Measurements from ENCODE around the gene LRP1B. TPM values are rescaled to one million over a fixed set of nuclear protein-coding genes. Genes with fewer than 3 reads are reported as not detected.

LRP1B gene
- total and polyA plus RNA-seq, 5 donors from 2014 or later = not detected

DNA sequence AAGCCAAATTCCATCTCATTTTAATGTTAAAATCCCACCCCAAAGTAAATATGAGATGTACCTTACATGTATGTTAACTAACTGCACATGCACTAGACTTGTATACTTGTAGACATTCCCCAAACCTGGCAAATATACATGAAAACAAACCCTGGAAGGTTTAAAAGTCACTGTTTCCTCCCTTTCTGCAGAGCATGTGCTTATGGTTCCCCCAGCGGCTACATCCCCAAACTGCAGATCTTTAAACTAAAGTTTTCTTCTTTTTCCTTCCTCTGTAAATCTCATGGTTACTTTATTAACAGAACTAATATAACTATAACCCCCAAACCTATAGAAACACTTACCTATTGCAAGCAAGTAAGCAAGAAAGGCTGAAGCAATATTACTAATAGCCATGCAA lies 731.5 kb downstream of the LRP1B start:
- Histone ChIP-seq H3K9me3 (ENCODE audit: control insufficient read depth in 2 of 2, low read length in 2 of 2) (no peaks in the 10 kb centered on the region), H3K27ac (ENCODE audit: insufficient read depth, low read length, poor library complexity, severe bottlenecking) (no peak overlapping the region), H3K4me1 (ENCODE audit: control insufficient read depth, insufficient read depth, low read length, poor library complexity, severe bottlenecking) (no peaks in the 10 kb centered on the region), H3K4me3 (ENCODE audit: low read depth, low read length) (no peak overlapping the region), H3K36me3 (ENCODE audit: control insufficient read depth, insufficient read depth, low read length) (no peaks in the 10 kb centered on the region), H3K27me3 (ENCODE audit: control insufficient read depth, insufficient read depth, low read length) (no peaks in the 10 kb centered on the region)
- no peaks in the 10 kb centered on the region for H3K4me1 Mint-ChIP-seq
- no peaks in the 10 kb centered on the region for H3K36me3 Mint-ChIP-seq
- no peak for ATAC-seq (ENCODE audit: low read depth in 2 of 2)
- H3K27me3 Mint-ChIP-seq = no peaks in the 10 kb centered on the region
- DNase-seq = no peak
- H3K4me3 Mint-ChIP-seq = no peak overlapping the region
- H3K9me3 Mint-ChIP-seq = peaks cover 0 to 10% (median 3%) of the 10 kb centered on the region in 7 donors
- H3K27ac Mint-ChIP-seq = no peak overlapping the region

DNA sequence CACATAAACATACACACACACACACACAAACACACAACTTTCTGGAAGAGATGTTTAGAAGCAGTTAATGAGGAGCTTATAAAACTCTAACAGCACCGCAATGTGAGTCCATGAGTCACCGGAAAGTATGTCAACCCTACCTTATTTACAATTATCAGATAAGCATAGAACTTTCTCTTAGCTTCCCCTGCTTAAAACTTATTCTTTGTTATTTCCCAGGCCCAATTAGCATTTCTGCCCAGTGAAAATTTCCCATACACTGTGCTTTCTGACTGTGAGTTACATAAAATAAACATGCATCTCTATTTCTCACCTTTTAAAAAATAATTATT lies 737.6 kb downstream of the LRP1B start:
- Histone ChIP-seq H3K27ac (ENCODE audit: insufficient read depth, low read length, poor library complexity, severe bottlenecking) (no peak overlapping the region), H3K36me3 (ENCODE audit: control insufficient read depth, insufficient read depth, low read length) (no peaks in the 10 kb centered on the region), H3K4me1 (ENCODE audit: control insufficient read depth, insufficient read depth, low read length, poor library complexity, severe bottlenecking) (no peaks in the 10 kb centered on the region), H3K27me3 (ENCODE audit: control insufficient read depth, insufficient read depth, low read length) (no peaks in the 10 kb centered on the region), H3K4me3 (ENCODE audit: low read depth, low read length) (no peak overlapping the region), H3K9me3 (ENCODE audit: control insufficient read depth in 2 of 2, low read length in 2 of 2) (no peaks in the 10 kb centered on the region)
- Mint-ChIP-seq H3K4me3 (no peak overlapping the region), H3K27me3 (no peaks in the 10 kb centered on the region), H3K9me3 (peaks cover 4 to 13% (median 5%) of the 10 kb centered on the region in 7 donors), H3K4me1 (no peaks in the 10 kb centered on the region), H3K27ac (peak overlapping the region in 1 of 3 donors; percentile 2), H3K36me3 (no peaks in the 10 kb centered on the region)
- DNase-seq (no peak), ATAC-seq (ENCODE audit: low read depth in 2 of 2) (no peak)

DNA sequence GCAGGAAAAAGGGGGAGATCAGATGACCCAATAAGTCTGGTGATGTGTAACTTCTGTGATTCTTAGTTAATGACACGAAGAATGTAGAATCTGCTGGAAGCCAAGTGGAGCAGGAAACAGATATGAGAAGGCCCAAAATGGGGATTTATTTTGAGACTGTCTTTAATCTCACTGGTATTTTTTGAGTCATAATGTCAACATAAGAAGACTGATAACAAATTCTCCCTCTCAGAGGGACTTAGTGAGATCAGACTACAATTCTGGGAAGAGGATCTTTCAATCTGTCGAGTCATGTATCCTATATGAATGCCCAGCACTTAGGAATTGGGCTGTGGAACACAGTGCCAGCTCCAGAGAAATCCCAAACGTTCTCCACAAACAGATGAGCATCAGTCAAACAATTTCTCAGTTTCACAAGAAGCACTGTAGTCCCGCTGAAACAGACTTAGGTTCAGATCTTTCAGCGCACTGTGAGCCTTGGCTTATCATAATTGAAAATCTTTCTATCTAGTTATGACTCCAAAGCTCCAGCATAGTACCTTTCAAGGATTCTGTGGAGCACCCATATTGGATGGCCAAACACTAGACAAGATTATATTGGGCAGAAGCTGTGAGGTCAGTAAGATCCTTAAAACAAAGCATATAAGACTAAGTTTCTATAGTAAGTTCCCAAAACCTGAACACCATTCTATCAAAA lies 738.2 kb downstream of the LRP1B start:
- Mint-ChIP-seq H3K4me1 (no peaks in the 10 kb centered on the region), H3K9me3 (peaks cover 4 to 12% (median 5%) of the 10 kb centered on the region in 7 donors), H3K27me3 (no peaks in the 10 kb centered on the region), H3K36me3 (no peaks in the 10 kb centered on the region), H3K27ac (peak overlapping the region in 1 of 3 donors; percentile 2), H3K4me3 (no peak overlapping the region)
- DNase-seq = no peak
- Histone ChIP-seq H3K27ac (ENCODE audit: insufficient read depth, low read length, poor library complexity, severe bottlenecking) (no peak overlapping the region), H3K4me3 (ENCODE audit: low read depth, low read length) (no peak overlapping the region), H3K9me3 (ENCODE audit: control insufficient read depth in 2 of 2, low read length in 2 of 2) (no peaks in the 10 kb centered on the region), H3K27me3 (ENCODE audit: control insufficient read depth, insufficient read depth, low read length) (no peaks in the 10 kb centered on the region), H3K4me1 (ENCODE audit: control insufficient read depth, insufficient read depth, low read length, poor library complexity, severe bottlenecking) (no peaks in the 10 kb centered on the region), H3K36me3 (ENCODE audit: control insufficient read depth, insufficient read depth, low read length) (no peaks in the 10 kb centered on the region)
- ATAC-seq (ENCODE audit: low read depth in 2 of 2) = no peak

DNA sequence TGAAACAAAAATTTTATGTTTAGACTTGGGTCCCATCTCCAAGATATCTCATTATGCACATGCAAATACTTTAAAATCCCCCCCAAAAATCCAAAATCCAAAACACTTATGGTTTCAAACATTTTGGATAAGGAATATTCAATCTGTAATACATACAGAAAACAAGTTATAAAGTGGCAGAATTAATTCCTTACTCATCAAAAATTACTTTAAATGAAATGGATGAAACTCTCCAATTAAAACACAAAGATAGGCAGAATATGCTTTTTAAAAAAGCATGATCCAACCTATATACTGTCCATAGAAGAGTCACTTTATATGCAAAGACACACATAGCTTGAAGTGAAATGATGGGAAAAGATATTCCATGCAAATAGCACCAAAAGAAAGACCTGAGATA lies 744.6 kb downstream of the LRP1B start:
- peaks cover 1 to 25% (median 6%) of the 10 kb centered on the region in 7 donors for H3K9me3 Mint-ChIP-seq
- Histone ChIP-seq H3K4me1 (ENCODE audit: control insufficient read depth, insufficient read depth, low read length, poor library complexity, severe bottlenecking) (no peaks in the 10 kb centered on the region), H3K27me3 (ENCODE audit: control insufficient read depth, insufficient read depth, low read length) (no peaks in the 10 kb centered on the region), H3K27ac (ENCODE audit: insufficient read depth, low read length, poor library complexity, severe bottlenecking) (no peak overlapping the region), H3K9me3 (ENCODE audit: control insufficient read depth in 2 of 2, low read length in 2 of 2) (peaks cover 0 to 4% of the 10 kb centered on the region in 2 experiments), H3K36me3 (ENCODE audit: control insufficient read depth, insufficient read depth, low read length) (no peaks in the 10 kb centered on the region), H3K4me3 (ENCODE audit: low read depth, low read length) (no peak overlapping the region)
- H3K27me3 Mint-ChIP-seq = no peaks in the 10 kb centered on the region
- no peaks in the 10 kb centered on the region for H3K36me3 Mint-ChIP-seq
- H3K27ac Mint-ChIP-seq = no peak overlapping the region
- ATAC-seq (ENCODE audit: low read depth in 2 of 2) (no peak), DNase-seq (no peak)
- no peaks in the 10 kb centered on the region for H3K4me1 Mint-ChIP-seq
- H3K4me3 Mint-ChIP-seq = no peak overlapping the region

DNA sequence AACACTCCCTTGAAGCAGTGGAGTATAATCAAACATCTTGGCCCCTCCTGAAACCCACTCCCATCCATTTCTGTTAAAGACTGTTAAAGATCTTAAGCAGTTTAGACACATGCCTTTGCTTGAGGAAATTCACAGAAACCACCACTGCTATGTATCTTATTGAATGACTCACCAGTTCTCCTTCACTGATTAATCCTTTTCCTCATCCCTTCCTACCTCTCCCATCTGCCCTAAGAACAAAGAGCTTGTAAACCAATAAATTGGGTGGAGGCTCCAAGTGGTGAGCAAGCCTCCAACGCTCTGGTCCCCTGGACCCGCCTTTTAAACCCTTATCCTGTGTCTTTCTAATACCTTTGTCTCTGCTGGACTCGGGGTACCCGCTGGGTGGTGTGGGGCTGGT lies 746.1 kb downstream of the LRP1B start:
- H3K4me1 Mint-ChIP-seq = no peaks in the 10 kb centered on the region
- ATAC-seq (ENCODE audit: low read depth in 2 of 2) (no peak), DNase-seq (no peak)
- peaks cover 1 to 22% (median 5%) of the 10 kb centered on the region in 7 donors for H3K9me3 Mint-ChIP-seq
- H3K27ac Mint-ChIP-seq = no peak overlapping the region
- H3K27me3 ChIP-seq (ENCODE audit: control insufficient read depth, insufficient read depth, low read length) = no peaks in the 10 kb centered on the region
- no peaks in the 10 kb centered on the region for H3K4me1 ChIP-seq (ENCODE audit: control insufficient read depth, insufficient read depth, low read length, poor library complexity, severe bottlenecking)
- no peaks in the 10 kb centered on the region for H3K36me3 ChIP-seq (ENCODE audit: control insufficient read depth, insufficient read depth, low read length)
- no peak overlapping the region for H3K4me3 Mint-ChIP-seq
- no peak overlapping the region for H3K27ac ChIP-seq (ENCODE audit: insufficient read depth, low read length, poor library complexity, severe bottlenecking)
- peaks cover 0 to 4% of the 10 kb centered on the region in 2 experiments for H3K9me3 ChIP-seq (ENCODE audit: control insufficient read depth in 2 of 2, low read length in 2 of 2)
- no peak overlapping the region for H3K4me3 ChIP-seq (ENCODE audit: low read depth, low read length)
- H3K27me3 Mint-ChIP-seq = no peaks in the 10 kb centered on the region
- H3K36me3 Mint-ChIP-seq = no peaks in the 10 kb centered on the region

DNA sequence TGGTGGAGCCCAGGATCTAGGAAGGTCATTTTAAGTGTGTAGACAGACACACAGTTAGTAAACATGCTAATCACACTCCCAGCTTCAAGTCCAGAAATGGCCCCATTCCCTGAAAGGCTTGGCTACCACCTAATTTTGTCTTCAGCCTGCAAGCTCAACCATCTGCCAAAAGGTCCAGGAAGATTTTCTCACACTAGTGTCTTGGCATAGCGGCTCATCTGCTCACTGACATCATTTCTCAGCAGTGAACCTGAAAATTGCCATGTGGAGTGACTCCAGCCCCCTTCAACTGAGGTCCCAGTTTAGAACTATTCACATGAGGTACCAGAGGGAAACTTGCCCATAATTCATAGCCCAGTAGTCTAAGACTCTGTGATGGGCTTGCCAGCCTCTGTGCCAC lies 748.9 kb downstream of the LRP1B start:
- Histone ChIP-seq H3K36me3 (ENCODE audit: control insufficient read depth, insufficient read depth, low read length) (no peaks in the 10 kb centered on the region), H3K27ac (ENCODE audit: insufficient read depth, low read length, poor library complexity, severe bottlenecking) (no peak overlapping the region), H3K4me1 (ENCODE audit: control insufficient read depth, insufficient read depth, low read length, poor library complexity, severe bottlenecking) (no peaks in the 10 kb centered on the region), H3K9me3 (ENCODE audit: control insufficient read depth in 2 of 2, low read length in 2 of 2) (peaks cover 0 to 4% of the 10 kb centered on the region in 2 experiments), H3K27me3 (ENCODE audit: control insufficient read depth, insufficient read depth, low read length) (no peaks in the 10 kb centered on the region), H3K4me3 (ENCODE audit: low read depth, low read length) (no peak overlapping the region)
- DNase-seq (no peak), ATAC-seq (ENCODE audit: low read depth in 2 of 2) (no peak)
- Mint-ChIP-seq H3K4me3 (no peak overlapping the region), H3K27ac (no peak overlapping the region), H3K36me3 (no peaks in the 10 kb centered on the region), H3K9me3 (peaks cover 0 to 25% (median 9%) of the 10 kb centered on the region in 7 donors), H3K27me3 (no peaks in the 10 kb centered on the region), H3K4me1 (no peaks in the 10 kb centered on the region)

DNA sequence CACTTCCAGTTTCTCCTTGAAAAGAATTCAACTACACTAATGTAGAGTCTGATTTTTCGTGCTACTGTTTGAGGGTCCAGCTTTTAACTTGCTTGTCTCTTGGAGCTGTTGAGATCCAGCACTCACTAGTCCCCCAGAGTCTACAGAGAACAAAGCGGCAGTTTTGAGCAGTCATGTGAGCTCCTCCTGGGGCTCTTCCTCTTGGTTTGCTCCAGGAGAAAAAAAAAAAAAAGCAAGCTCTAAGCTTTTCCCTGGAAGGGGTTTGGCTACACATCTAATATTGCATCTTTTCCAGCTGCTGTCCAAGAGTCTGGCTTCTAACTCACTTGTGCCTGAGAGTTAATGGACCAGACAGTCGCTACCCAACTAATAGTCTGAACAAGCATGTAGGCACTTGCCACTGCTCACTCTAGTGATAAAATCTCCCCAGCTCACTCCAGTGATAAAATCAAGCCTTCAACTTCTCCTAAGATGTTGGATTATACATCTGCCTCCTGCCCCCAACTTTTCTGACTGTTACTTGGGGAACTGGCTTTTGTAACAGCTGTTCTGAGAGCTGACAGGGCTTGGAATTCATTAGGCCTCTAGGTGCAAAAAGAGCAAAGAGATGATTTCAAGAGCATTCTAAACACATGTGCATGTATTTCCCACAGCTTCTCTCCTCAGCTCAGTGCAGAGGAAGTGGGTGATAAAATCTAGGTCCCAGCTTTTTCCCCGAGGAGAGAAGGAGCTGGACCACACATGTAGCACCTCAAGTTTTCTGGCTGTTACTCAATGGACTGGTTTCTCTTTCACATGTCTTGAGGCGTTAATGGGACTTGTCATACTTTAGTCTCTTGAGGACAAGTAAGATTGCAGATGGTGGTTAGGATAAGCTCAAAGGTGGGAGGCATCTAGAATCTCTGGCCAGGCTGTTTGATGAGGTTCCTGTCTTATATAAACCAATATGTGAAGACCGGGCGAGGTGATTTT lies 750.5 kb downstream of the LRP1B start:
- Histone ChIP-seq H3K9me3 (ENCODE audit: control insufficient read depth in 2 of 2, low read length in 2 of 2) (peaks cover 0 to 8% of the 10 kb centered on the region in 2 experiments), H3K27me3 (ENCODE audit: control insufficient read depth, insufficient read depth, low read length) (no peaks in the 10 kb centered on the region), H3K27ac (ENCODE audit: insufficient read depth, low read length, poor library complexity, severe bottlenecking) (no peak overlapping the region), H3K4me3 (ENCODE audit: low read depth, low read length) (no peak overlapping the region), H3K36me3 (ENCODE audit: control insufficient read depth, insufficient read depth, low read length) (no peaks in the 10 kb centered on the region), H3K4me1 (ENCODE audit: control insufficient read depth, insufficient read depth, low read length, poor library complexity, severe bottlenecking) (no peaks in the 10 kb centered on the region)
- Mint-ChIP-seq H3K4me1 (no peaks in the 10 kb centered on the region), H3K27me3 (no peaks in the 10 kb centered on the region), H3K4me3 (no peak overlapping the region), H3K9me3 (peaks cover 0 to 25% (median 10%) of the 10 kb centered on the region in 7 donors), H3K27ac (no peak overlapping the region), H3K36me3 (no peaks in the 10 kb centered on the region)
- DNase-seq (no peak), ATAC-seq (ENCODE audit: low read depth in 2 of 2) (no peak)

Measured in CD4-positive, CD25-positive, alpha-beta regulatory T cell (primary cell).